K562 (cell line): ENCODE data around the gene IRF8. TPM values are rescaled to one million over a fixed set of nuclear protein-coding genes. Genes with fewer than 3 reads are reported as not detected.

Source experiments
- ATAC-seq: fragments of 200-7000 bp; cut with Tn5 transposase; 3 replicates; pipeline ENCODE4 v1.9.1; 2020; ENCODE audit warnings: moderate library complexity
- BruUV-seq: library from RNA; stranded (reverse); fragments of 400-500 nt; replicated peaks from 2 replicates; lab custom pipeline; 2021; lab: Mats Ljungman, UMichigan
- CTCF ChIA-PET: fragments of 300-600 bp; formaldehyde crosslinking; extraction: SDS; loops from one replicate; lab custom pipeline; 2021; ENCODE audit warnings: low intra/inter-chr PET ratio; lab: Yijun Ruan, JAX
- POLR2A ChIA-PET: fragments of 300-600, 350-650 bp; sonication (Branson Sonifier 250); formaldehyde crosslinking; extraction: SDS; loops from one replicate; lab custom pipeline; 2021; ENCODE audit warnings: antibody characterized with exemption, inconsistent platforms; lab: Yijun Ruan, JAX
- DNase-seq, 4 experiments: peaks; one replicate each; pipeline versions ENCODE4 v3.0.0 to v3.0.0-alpha.2; 2011 to 2018; ENCODE audit warnings: low spot score in 3 of 4, mixed read lengths in 3 of 4; ENCODE audit errors: extremely low read depth in 1 of 4
- FAIRE-seq: peaks from 2 replicates; lab custom pipeline; 2011; peaks lifted over from hg19 to GRCh38; lab: Jason Lieb, UNC
- H2AFZ ChIP-seq: 2 replicates; pipeline ENCODE4 v1.6.0; 2011; ENCODE audit warnings: low read depth, low read length, control low read depth, inconsistent platforms
- H3K27ac ChIP-seq: fragments of 200-600 bp; 3 replicates; pipeline ENCODE4 v1.8.0; 2011; ENCODE audit warnings: low read depth, mild to moderate bottlenecking, control low read depth, inconsistent platforms, low read length, moderate library complexity, mixed read lengths; ENCODE audit errors: extremely low read depth
- H3K27me3 ChIP-seq, 2 experiments: fragments of 300-600 bp in 1 of 2; 2 replicates in 1 of 2; 3 replicates in 1 of 2; pipeline versions ENCODE4 v1.6.0 to v1.8.0; 2011; ENCODE audit warnings: inconsistent platforms in 2 of 2, low read length in 2 of 2, mild to moderate bottlenecking in 1 of 2, mixed read lengths in 1 of 2, moderate library complexity in 1 of 2; ENCODE audit not compliant: control insufficient read depth in 2 of 2, insufficient read depth in 2 of 2
- H3K36me3 ChIP-seq: fragments of 300-600 bp; 3 replicates; pipeline ENCODE4 v1.8.0; 2011; ENCODE audit warnings: mild to moderate bottlenecking, low read length, inconsistent platforms; ENCODE audit not compliant: control insufficient read depth, insufficient read depth
- H3K4me1 ChIP-seq, 2 experiments: fragments of 200-600 bp in 1 of 2; replicated peaks in 1 of 2; 2 replicates in 1 of 2; 3 replicates in 1 of 2; pipeline versions ENCODE4 v1.5.1 to v1.8.0; 2011; ENCODE audit warnings: inconsistent platforms in 2 of 2, low read length in 2 of 2, mild to moderate bottlenecking in 1 of 2, mixed read lengths in 1 of 2, moderate library complexity in 1 of 2; ENCODE audit not compliant: control insufficient read depth in 2 of 2, insufficient read depth in 2 of 2
- H3K4me2 ChIP-seq: 2 replicates; pipeline ENCODE4 v1.6.1; 2011; ENCODE audit warnings: low read length, control low read depth, inconsistent platforms, mixed read lengths; ENCODE audit not compliant: insufficient read depth
- H3K4me3 ChIP-seq: fragments of 200-600 bp; sonication (generic), shearing (Covaris generic); 2 replicates; pipeline ENCODE4 v1.5.1; 2016; ENCODE audit warnings: control low read depth, inconsistent platforms
- H3K79me2 ChIP-seq: fragments of 200-600 bp; 3 replicates; pipeline ENCODE4 v1.8.0; 2011; ENCODE audit warnings: low read length, inconsistent platforms; ENCODE audit not compliant: control insufficient read depth, insufficient read depth
- H3K9ac ChIP-seq, 2 experiments: 2 replicates each; pipeline versions ENCODE4 v1.6.0 to v1.6.1; 2011; ENCODE audit warnings: low read depth in 2 of 2, low read length in 2 of 2, control low read depth in 1 of 2, inconsistent platforms in 1 of 2, mild to moderate bottlenecking in 1 of 2, mixed read lengths in 1 of 2; ENCODE audit not compliant: insufficient read depth in 1 of 2
- H3K9me1 ChIP-seq: one replicate; pipeline ENCODE4 v1.6.0; 2011; ENCODE audit warnings: inconsistent platforms, mild to moderate bottlenecking, low read length, moderate library complexity; ENCODE audit not compliant: control insufficient read depth, insufficient read depth
- H3K9me3 ChIP-seq: replicated peaks from 2 replicates; pipeline ENCODE4 v1.5.1; 2011; ENCODE audit warnings: low read depth, low read length, inconsistent platforms; ENCODE audit not compliant: control insufficient read depth, insufficient read depth
- H4K20me1 ChIP-seq: replicated peaks from 2 replicates; pipeline ENCODE4 v1.6.1; 2011; ENCODE audit warnings: low read length, inconsistent platforms, mixed read lengths; ENCODE audit not compliant: control insufficient read depth, insufficient read depth
- ARID1B ChIP-seq: fragments of 450-650 bp; IDR thresholded peaks from 2 replicates; pipeline ENCODE4 v1.6.1; 2016; ENCODE audit warnings: antibody characterized with exemption, mild to moderate bottlenecking, inconsistent platforms
- CREB1 ChIP-seq, 2 experiments: sonication (generic) in 1 of 2; formaldehyde crosslinking in 1 of 2; IDR thresholded peaks; 2 replicates each; pipeline versions ENCODE4 v1.6.1 to v1.8.0; 2012 to 2022; ENCODE audit warnings: inconsistent platforms in 1 of 2, mild to moderate bottlenecking in 1 of 2, missing genetic modification reagents in 1 of 2, moderate library complexity in 1 of 2
- ELF1 ChIP-seq: fragments of 200-800 bp; sonication (Bioruptor generic); IDR thresholded peaks from 2 replicates; pipeline ENCODE4 v1.6.1; 2016; ENCODE audit warnings: missing genetic modification characterization, missing compliant biosample characterization
- ELF4 ChIP-seq: fragments of 450-650 bp; formaldehyde crosslinking; IDR thresholded peaks from 2 replicates; pipeline ENCODE4 v1.4.0; 2022; ENCODE audit warnings: missing genetic modification characterization
- EP300 ChIP-seq: IDR thresholded peaks from 2 replicates; pipeline ENCODE4 v1.6.1; 2012; ENCODE audit warnings: low read length, improper control_type of control experiment
- HCFC1 ChIP-seq: IDR thresholded peaks from 2 replicates; pipeline ENCODE4 v1.6.1; 2012; ENCODE audit warnings: low read depth, low read length, improper control_type of control experiment
- MAFK ChIP-seq: IDR thresholded peaks from 2 replicates; pipeline ENCODE4 v1.6.1; 2011; ENCODE audit warnings: low read length, improper control_type of control experiment
- NFE2 ChIP-seq: IDR thresholded peaks from 2 replicates; pipeline ENCODE4 v1.6.1; 2014; ENCODE audit warnings: antibody characterized with exemption, low read depth
- NFIC ChIP-seq: fragments of 450-650 bp; IDR thresholded peaks from 2 replicates; pipeline ENCODE4 v1.6.1; 2017; ENCODE audit warnings: mild to moderate bottlenecking, inconsistent platforms
- NR2C2 ChIP-seq, 2 experiments: fragments of 200-800 bp in 1 of 2; sonication (Bioruptor generic) in 1 of 2; sonication (generic) in 1 of 2; formaldehyde crosslinking in 1 of 2; IDR thresholded peaks; 2 replicates each; pipeline versions ENCODE4 v1.6.1 to v1.8.0; 2016 to 2022; ENCODE audit warnings: mild to moderate bottlenecking in 1 of 2, missing compliant biosample characterization in 1 of 2, missing genetic modification characterization in 1 of 2, missing genetic modification reagents in 1 of 2
- PKNOX1 ChIP-seq: fragments of 450-650 bp; IDR thresholded peaks from 2 replicates; pipeline ENCODE4 v1.6.1; 2016
- TCF15 ChIP-seq: fragments of 250-450 bp; sonication (Bioruptor Pico); IDR thresholded peaks from 2 replicates; pipeline ENCODE4 v1.8.0; 2022; ENCODE audit warnings: moderate library complexity, mild to moderate bottlenecking, inconsistent platforms
- TCF3 ChIP-seq: sonication (generic); formaldehyde crosslinking; IDR thresholded peaks from 2 replicates; pipeline ENCODE4 v1.4.0; 2020; ENCODE audit warnings: mild to moderate bottlenecking, missing genetic modification reagents
- ZBTB8A ChIP-seq: fragments of 450-650 bp; IDR thresholded peaks from 2 replicates; pipeline ENCODE4 v1.6.1; 2018; ENCODE audit warnings: mild to moderate bottlenecking, moderate library complexity; ENCODE audit not compliant: partially characterized antibody
- ZNF316 ChIP-seq: fragments of 450-650 bp; IDR thresholded peaks from 2 replicates; pipeline ENCODE4 v1.6.1; 2016
- WGBS: fragments of 100-300 bp; shearing (Covaris generic); methylation state at CpG from one replicate; pipeline ENCODE4 v1.1.6; 2016; ENCODE audit warnings: low coverage, mixed read lengths; ENCODE audit not compliant: insufficient coverage; ENCODE audit errors: missing lambda C conversion rate; 5-methylcytosine and 5-hydroxymethylcytosine counted together
- in situ Hi-C: fragments of 300-500 bp; cut with MboI; formaldehyde crosslinking; loops from 4 replicates; pipeline ENCODE4 v1.15.0; 2018; ENCODE audit warnings: inconsistent platforms, mixed read lengths
- intact Hi-C: fragments of 100-400 bp; cut with micrococcal nuclease; formaldehyde crosslinking; loops from 2 replicates; pipeline ENCODE4 v1.14.2; 2022
- polyA plus RNA-seq, 8 experiments: library from polyadenylated mRNA; depleted of rRNA in 4 of 8; stranded (reverse) in 5 of 8; unstranded in 3 of 8; fragments of >200 nt; fragmentation: Nextera tagmentation in 2 of 8; fragmentation: Illumina TruSeq in 1 of 8; extraction: Ambion mirVana in 2 of 8; extraction: Trizol in 1 of 8; gene quantifications; 2 replicates each; pipeline versions ENCODE4 v1.2.1 to v1.2.3, GENCODE V29; 2011 to 2014; ENCODE audit warnings: inconsistent platforms in 1 of 8, missing spikeins in 1 of 8
- total RNA-seq, 7 experiments: library from RNA; depleted of rRNA in 6 of 7; stranded (reverse); fragments of >200 nt in 6 of 7; fragmentation: Illumina TruSeq in 2 of 7; extraction: Trizol in 2 of 7; gene quantifications; 2 replicates each; pipeline versions ENCODE4 v1.2.1 to v1.2.3, GENCODE V29; 2011 to 2021; ENCODE audit warnings: low replicate concordance in 1 of 7

IRF8 gene
- total and polyA plus RNA-seq, 9 of the 15 experiments (the other 6 are each of a cell fraction or from before 2014, with no cell fraction given) = 0.01 to 0.98 TPM; not detected in 7

GRCh38 chr16:85916141-85916890, 17.4 kb downstream of the IRF8 start:
- Histone ChIP-seq H3K4me3 (no peak overlapping the region), H2AFZ (no peak overlapping the region; the same call in 1 of the 2 replicates), H3K27ac (no peak overlapping the region), H3K79me2 (no peaks in the 10 kb centered on the region), H3K27me3 (peaks cover 51 to 92% of the 10 kb centered on the region in 2 experiments), H3K4me1 (peaks cover 4 to 19% of the 10 kb centered on the region in 2 experiments; a peak in 3 of 5 replicates), H4K20me1 (peaks cover 4% of the 10 kb centered on the region), H3K9ac (no peak overlapping the region), H3K9me1 (no peaks in the 10 kb centered on the region), H3K4me2 (peak overlapping the region; percentile 2; the same call in 1 of the 2 replicates), H3K36me3 (no peaks in the 10 kb centered on the region), H3K9me3 (no peaks in the 10 kb centered on the region)
- POLR2A ChIA-PET = interaction anchor here (1.3 to 2.1 kb wide), 2 partner anchors 13 to 14 kb away, joined by 4 to 8 read pairs; no protein-coding TSS in a partner anchor
- intact Hi-C loops (no loop called here), in situ Hi-C loops (no loop called here)
- DNase-seq = peak in 2 of 4 experiments; percentile 47 to 57
- ATAC-seq = peak; percentile 70
- FAIRE-seq = no peak
- BruUV-seq = no TSS peak
- CTCF ChIA-PET = no interaction called here
- 9% methylated on average over 20 of the region's 20 CpGs for WGBS
- TF ChIP-seq NR2C2 (CRISPR knock-in tag; IDR thresholded peaks at IDR 0.05) = 0 out of 2 replicates have a peak, but pooled peaks have one; percentile 43
- peak; percentile 97 for TF ChIP-seq NR2C2 (tag; IDR thresholded peaks at IDR 0.05)
- TF ChIP-seq ZNF316 = 0 out of 2 replicates have a peak, but pooled peaks have one; percentile 6
- TF ChIP-seq ZBTB8A = no peak
- TF ChIP-seq CREB1 (IDR thresholded peaks at IDR 0.05) = no peak
- TF ChIP-seq CREB1 (CRISPR knock-in tag; IDR thresholded peaks at IDR 0.05) = peak; percentile 31; the same call in 1 of the 2 replicates
- 0 out of 2 replicates have a peak, but pooled peaks have one; percentile 22 for TF ChIP-seq ELF4
- no peak for TF ChIP-seq HCFC1
- TF ChIP-seq ELF1 (tag) = peak; percentile 53
- TF ChIP-seq PKNOX1 = peak; percentile 61; the same call in 1 of the 2 replicates
- TF ChIP-seq TCF15 (CRISPR knock-in tag) = no peak
- peak; percentile 34; the same call in 1 of the 2 replicates for TF ChIP-seq NFE2
- peak; percentile 4; the same call in 1 of the 2 replicates for TF ChIP-seq MAFK
- peak; percentile 6; the same call in 1 of the 2 replicates for TF ChIP-seq EP300
- no peak for TF ChIP-seq TCF3 (CRISPR knock-in tag)
- peak; percentile 54; the same call in 1 of the 2 replicates for TF ChIP-seq ARID1B
- peak; percentile 60 for TF ChIP-seq NFIC
